HL-60 (cell line): ENCODE measurements around the gene ZNF583.

Experiments
- POLR2AphosphoS5 ChIP-seq: IDR thresholded peaks from 2 replicates; pipeline ENCODE4 v1.6.1; 2012; ENCODE audit warnings: low read depth
- SPI1 ChIP-seq: IDR thresholded peaks from 2 replicates; pipeline ENCODE4 v1.6.1; 2012; ENCODE audit warnings: low read depth, mild to moderate bottlenecking, borderline replicate concordance
- TF ChIP-seq, protein P1 (sequence below): IDR thresholded peaks from one replicate; pipeline ENCODE4 v1.5.1; 2011; ENCODE audit warnings: low read length, control low read depth, inconsistent platforms; ENCODE audit not compliant: insufficient read depth
- TF ChIP-seq, protein P2 (sequence below): IDR thresholded peaks from 2 replicates; pipeline ENCODE4 v1.6.1; 2012; ENCODE audit warnings: low read depth; ENCODE audit not compliant: insufficient replicate concordance

DNA sequence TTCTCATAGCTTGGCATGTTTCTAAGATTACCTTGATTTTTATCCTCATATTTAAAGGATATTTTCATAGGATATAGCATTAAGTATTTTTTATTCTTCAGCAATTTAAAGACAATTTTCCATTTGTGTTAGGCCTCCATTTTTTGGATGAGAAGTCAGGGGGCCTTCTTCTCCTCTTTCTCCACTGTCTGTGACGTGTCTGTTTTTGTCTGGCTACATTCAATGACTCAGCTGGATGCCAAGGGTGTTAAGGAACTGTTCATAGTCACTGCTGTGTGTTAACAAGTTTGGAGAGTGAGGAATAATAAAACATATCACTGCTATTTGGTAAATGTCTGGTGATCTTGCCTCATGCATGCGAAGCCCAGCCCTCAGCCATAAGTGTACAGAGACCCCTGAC is 47.2 kb upstream of the ZNF583 start:
- TF ChIP-seq, protein P1, sequence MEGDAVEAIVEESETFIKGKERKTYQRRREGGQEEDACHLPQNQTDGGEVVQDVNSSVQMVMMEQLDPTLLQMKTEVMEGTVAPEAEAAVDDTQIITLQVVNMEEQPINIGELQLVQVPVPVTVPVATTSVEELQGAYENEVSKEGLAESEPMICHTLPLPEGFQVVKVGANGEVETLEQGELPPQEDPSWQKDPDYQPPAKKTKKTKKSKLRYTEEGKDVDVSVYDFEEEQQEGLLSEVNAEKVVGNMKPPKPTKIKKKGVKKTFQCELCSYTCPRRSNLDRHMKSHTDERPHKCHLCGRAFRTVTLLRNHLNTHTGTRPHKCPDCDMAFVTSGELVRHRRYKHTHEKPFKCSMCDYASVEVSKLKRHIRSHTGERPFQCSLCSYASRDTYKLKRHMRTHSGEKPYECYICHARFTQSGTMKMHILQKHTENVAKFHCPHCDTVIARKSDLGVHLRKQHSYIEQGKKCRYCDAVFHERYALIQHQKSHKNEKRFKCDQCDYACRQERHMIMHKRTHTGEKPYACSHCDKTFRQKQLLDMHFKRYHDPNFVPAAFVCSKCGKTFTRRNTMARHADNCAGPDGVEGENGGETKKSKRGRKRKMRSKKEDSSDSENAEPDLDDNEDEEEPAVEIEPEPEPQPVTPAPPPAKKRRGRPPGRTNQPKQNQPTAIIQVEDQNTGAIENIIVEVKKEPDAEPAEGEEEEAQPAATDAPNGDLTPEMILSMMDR = no peak
- TF ChIP-seq POLR2AphosphoS5 (no peak), SPI1 (no peak)
- TF ChIP-seq, protein P2, sequence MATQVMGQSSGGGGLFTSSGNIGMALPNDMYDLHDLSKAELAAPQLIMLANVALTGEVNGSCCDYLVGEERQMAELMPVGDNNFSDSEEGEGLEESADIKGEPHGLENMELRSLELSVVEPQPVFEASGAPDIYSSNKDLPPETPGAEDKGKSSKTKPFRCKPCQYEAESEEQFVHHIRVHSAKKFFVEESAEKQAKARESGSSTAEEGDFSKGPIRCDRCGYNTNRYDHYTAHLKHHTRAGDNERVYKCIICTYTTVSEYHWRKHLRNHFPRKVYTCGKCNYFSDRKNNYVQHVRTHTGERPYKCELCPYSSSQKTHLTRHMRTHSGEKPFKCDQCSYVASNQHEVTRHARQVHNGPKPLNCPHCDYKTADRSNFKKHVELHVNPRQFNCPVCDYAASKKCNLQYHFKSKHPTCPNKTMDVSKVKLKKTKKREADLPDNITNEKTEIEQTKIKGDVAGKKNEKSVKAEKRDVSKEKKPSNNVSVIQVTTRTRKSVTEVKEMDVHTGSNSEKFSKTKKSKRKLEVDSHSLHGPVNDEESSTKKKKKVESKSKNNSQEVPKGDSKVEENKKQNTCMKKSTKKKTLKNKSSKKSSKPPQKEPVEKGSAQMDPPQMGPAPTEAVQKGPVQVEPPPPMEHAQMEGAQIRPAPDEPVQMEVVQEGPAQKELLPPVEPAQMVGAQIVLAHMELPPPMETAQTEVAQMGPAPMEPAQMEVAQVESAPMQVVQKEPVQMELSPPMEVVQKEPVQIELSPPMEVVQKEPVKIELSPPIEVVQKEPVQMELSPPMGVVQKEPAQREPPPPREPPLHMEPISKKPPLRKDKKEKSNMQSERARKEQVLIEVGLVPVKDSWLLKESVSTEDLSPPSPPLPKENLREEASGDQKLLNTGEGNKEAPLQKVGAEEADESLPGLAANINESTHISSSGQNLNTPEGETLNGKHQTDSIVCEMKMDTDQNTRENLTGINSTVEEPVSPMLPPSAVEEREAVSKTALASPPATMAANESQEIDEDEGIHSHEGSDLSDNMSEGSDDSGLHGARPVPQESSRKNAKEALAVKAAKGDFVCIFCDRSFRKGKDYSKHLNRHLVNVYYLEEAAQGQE = no peak
